Fibroblast of skin of scalp (primary cell): ENCODE data around the gene ABR.
A peak's percentile ranks its signal among the peaks of the same experiment; 100 is the strongest.

ENCODE experiments used
- DNase-seq: peaks from one replicate; pipeline ENCODE4 v3.0.0-alpha.2; 2013

Gene ABR

GRCh38 chr17:1120596-1121441 lies 59.0 kb downstream of the ABR start:
- DNase-seq = no peak

- DNase-seq = no peak
These were observed 59.9 kb downstream of the ABR start for GRCh38 chr17:1119924-1120323.

GRCh38 chr17:1116602-1117001 lies 63.2 kb downstream of the ABR start:
- DNase-seq = no peak

GRCh38 chr17:1112875-1113274 lies 66.9 kb downstream of the ABR start:
- DNase-seq = no peak

GRCh38 chr17:1111599-1112443 lies 68.0 kb downstream of the ABR start:
- DNase-seq = no peak

GRCh38 chr17:1110862-1111598 lies 68.8 kb downstream of the ABR start:
- DNase-seq = peak; percentile 96

GRCh38 chr17:1110541-1110861 lies 69.3 kb downstream of the ABR start:
- no peak for DNase-seq

- DNase-seq = peak; percentile 29
These were observed 69.9 kb downstream of the ABR start for GRCh38 chr17:1109606-1110540.

GRCh38 chr17:1108765-1109605 lies 70.8 kb downstream of the ABR start:
- DNase-seq = peak; percentile 59

- no peak for DNase-seq
These were observed 71.4 kb downstream of the ABR start for GRCh38 chr17:1108478-1108764.

GRCh38 chr17:1107777-1108477 lies 71.9 kb downstream of the ABR start:
- DNase-seq = no peak

GRCh38 chr17:1107083-1107776 lies 72.6 kb downstream of the ABR start:
- DNase-seq = no peak

GRCh38 chr17:1104222-1104621 lies 75.6 kb downstream of the ABR start:
- no peak for DNase-seq

- DNase-seq = no peak
These were observed 79.4 kb downstream of the ABR start for GRCh38 chr17:1100382-1100781.

GRCh38 chr17:1099242-1099641 lies 80.5 kb downstream of the ABR start:
- DNase-seq = no peak

- peak; percentile 8 for DNase-seq
These were observed 81.6 kb downstream of the ABR start for GRCh38 chr17:1097972-1098744.

- DNase-seq = no peak
These were observed 83.6 kb downstream of the ABR start for GRCh38 chr17:1096215-1096614.

GRCh38 chr17:1095853-1096173 lies 84.0 kb downstream of the ABR start:
- DNase-seq = no peak

GRCh38 chr17:1095090-1095852 lies 84.5 kb downstream of the ABR start:
- DNase-seq = no peak
